PC-3 (cell line): ENCODE measurements around the gene ZRANB2.

Source experiments
- EZH2 ChIP-seq: fragments of 300-600 bp; sonication (generic); IDR thresholded peaks from one replicate; pipeline ENCODE4 v1.6.1; 2017; ENCODE audit warnings: antibody characterized with exemption, mild to moderate bottlenecking, low read length; ENCODE audit not compliant: unreplicated experiment
- EZH2phosphoT487 ChIP-seq: fragments of 300-600 bp; sonication (generic); IDR thresholded peaks from 2 replicates; pipeline ENCODE4 v1.6.1; 2018; ENCODE audit warnings: mild to moderate bottlenecking, antibody characterized with exemption, low read length, borderline replicate concordance
- TF ChIP-seq, protein P1 (sequence below): fragments of 300-600 bp; sonication (generic); conservative IDR thresholded peaks from 2 replicates; pipeline ENCODE4 v1.5.1; 2017; ENCODE audit warnings: antibody characterized with exemption, low read depth, mild to moderate bottlenecking, low read length

DNA sequence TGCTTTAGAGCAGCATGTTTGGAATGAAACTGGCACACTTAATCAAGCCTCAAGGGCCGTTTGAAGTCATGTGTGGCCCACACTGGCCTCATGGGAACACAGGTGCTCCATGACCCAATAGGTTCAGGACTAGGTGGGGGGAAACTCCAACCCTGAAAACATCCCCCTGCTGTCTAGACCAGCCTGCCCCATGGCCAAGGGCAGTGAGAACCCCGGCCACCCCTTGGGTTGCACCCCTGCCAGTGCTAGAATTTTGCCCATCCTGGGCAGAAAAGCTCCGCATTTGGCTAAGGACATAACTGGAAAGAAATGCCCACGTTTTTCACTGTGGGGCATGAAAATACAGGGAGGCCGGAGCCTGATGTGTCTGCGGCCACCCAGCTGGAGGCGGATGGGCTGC, 27.1 kb downstream of the ZRANB2 start:
- TF ChIP-seq, protein P1, sequence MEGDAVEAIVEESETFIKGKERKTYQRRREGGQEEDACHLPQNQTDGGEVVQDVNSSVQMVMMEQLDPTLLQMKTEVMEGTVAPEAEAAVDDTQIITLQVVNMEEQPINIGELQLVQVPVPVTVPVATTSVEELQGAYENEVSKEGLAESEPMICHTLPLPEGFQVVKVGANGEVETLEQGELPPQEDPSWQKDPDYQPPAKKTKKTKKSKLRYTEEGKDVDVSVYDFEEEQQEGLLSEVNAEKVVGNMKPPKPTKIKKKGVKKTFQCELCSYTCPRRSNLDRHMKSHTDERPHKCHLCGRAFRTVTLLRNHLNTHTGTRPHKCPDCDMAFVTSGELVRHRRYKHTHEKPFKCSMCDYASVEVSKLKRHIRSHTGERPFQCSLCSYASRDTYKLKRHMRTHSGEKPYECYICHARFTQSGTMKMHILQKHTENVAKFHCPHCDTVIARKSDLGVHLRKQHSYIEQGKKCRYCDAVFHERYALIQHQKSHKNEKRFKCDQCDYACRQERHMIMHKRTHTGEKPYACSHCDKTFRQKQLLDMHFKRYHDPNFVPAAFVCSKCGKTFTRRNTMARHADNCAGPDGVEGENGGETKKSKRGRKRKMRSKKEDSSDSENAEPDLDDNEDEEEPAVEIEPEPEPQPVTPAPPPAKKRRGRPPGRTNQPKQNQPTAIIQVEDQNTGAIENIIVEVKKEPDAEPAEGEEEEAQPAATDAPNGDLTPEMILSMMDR = no peak
- TF ChIP-seq EZH2 (no peak), EZH2phosphoT487 (no peak)
